Bronchial epithelial cell (primary cell): ENCODE data around the gene CD200. TPM values are rescaled to one million over a fixed set of nuclear protein-coding genes. Genes with fewer than 3 reads are reported as not detected.
A peak's percentile ranks its signal among the peaks of the same experiment; 100 is the strongest.

Source experiments
- DNase-seq: peaks from one replicate; pipeline ENCODE4 v3.0.0-alpha.2; 2010; ENCODE audit warnings: low read depth
- FAIRE-seq: peaks from 2 replicates; lab custom pipeline; 2011; peaks lifted over from hg19 to GRCh38; lab: Jason Lieb, UNC
- H3K27me3 ChIP-seq: 2 replicates; pipeline ENCODE4 v1.5.1; 2011; ENCODE audit warnings: low read length; ENCODE audit not compliant: control insufficient read depth, insufficient read depth
- H3K36me3 ChIP-seq: 2 replicates; pipeline ENCODE4 v1.5.1; 2011; ENCODE audit warnings: low read length; ENCODE audit not compliant: control insufficient read depth, insufficient read depth
- H3K4me3 ChIP-seq: 2 replicates; pipeline ENCODE4 v1.5.1; 2011; ENCODE audit warnings: mild to moderate bottlenecking, low read depth, low read length, control low read depth
- total RNA-seq: library from RNA; depleted of rRNA; stranded (reverse); fragments of >200 nt; gene quantifications from 2 replicates; pipeline ENCODE4 v1.2.1, GENCODE V29; 2014
- TF ChIP-seq, protein P1 (sequence below): IDR thresholded peaks from 2 replicates; pipeline ENCODE4 v1.5.1; 2011; ENCODE audit warnings: mild to moderate bottlenecking, moderate library complexity, low read length, control low read depth, inconsistent platforms; ENCODE audit not compliant: insufficient read depth, severe bottlenecking

Gene CD200
- total RNA-seq, 1 donor from 2014 or later: 0.53 TPM

DNA sequence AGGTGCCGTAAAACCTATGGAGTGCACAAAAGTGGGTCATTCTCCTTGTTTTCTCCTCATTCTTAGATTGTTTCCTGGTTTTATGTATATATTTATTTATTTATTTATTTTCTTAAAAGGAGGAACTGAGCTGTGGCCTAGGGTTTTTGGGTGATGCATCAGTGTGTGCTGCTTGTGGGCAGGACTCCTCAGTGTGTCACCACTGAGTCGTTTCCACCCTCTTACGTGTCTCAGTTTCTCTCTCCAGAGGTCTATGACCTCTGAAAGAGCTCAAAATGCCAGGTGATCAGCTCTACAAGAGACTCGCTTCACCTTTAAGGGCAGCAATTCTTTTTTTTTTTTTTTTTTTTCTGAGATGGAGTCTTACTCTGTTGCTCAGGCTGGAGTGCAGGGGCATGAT lies 72.9 kb downstream of the CD200 start:
- TF ChIP-seq, protein P1, sequence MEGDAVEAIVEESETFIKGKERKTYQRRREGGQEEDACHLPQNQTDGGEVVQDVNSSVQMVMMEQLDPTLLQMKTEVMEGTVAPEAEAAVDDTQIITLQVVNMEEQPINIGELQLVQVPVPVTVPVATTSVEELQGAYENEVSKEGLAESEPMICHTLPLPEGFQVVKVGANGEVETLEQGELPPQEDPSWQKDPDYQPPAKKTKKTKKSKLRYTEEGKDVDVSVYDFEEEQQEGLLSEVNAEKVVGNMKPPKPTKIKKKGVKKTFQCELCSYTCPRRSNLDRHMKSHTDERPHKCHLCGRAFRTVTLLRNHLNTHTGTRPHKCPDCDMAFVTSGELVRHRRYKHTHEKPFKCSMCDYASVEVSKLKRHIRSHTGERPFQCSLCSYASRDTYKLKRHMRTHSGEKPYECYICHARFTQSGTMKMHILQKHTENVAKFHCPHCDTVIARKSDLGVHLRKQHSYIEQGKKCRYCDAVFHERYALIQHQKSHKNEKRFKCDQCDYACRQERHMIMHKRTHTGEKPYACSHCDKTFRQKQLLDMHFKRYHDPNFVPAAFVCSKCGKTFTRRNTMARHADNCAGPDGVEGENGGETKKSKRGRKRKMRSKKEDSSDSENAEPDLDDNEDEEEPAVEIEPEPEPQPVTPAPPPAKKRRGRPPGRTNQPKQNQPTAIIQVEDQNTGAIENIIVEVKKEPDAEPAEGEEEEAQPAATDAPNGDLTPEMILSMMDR: no peak
- peak; percentile 50 for DNase-seq
- no peaks in the 10 kb centered on the region for H3K36me3 ChIP-seq
- FAIRE-seq: no peak
- H3K27me3 ChIP-seq: no peaks in the 10 kb centered on the region
- no peak overlapping the region for H3K4me3 ChIP-seq

DNA sequence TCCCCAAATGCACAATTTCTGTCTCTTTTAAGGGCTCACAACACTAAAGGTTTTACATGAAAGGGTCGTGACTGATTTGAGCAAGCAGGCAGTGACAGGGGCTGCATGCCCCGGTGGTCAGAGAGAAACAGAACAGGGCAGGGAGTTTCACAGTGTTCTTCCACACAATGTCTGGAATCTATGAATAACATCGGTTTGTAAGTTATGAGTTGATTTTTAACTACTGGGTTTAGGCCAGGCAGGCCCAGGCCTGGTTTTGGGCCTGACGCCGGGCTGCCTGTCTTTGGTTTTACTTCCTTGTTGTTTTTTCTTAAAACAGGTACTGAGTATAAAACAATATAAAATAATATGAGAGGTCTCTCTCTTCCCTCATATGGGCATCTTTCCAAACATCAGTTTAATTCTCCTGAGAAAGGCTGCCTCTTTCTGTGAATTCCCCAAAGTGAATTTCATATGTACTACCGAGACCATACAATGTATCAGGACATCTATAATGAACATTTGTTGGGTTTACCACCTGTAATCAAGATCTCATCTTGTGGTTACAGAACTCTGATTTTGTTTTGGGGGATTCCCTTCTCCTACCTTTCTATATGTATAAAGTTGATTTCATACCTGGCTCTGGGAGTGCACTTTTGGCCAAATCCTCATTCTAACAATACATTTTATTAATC lies 74.4 kb downstream of the CD200 start:
- no peaks in the 10 kb centered on the region for H3K36me3 ChIP-seq
- no peak overlapping the region for H3K4me3 ChIP-seq
- H3K27me3 ChIP-seq: no peaks in the 10 kb centered on the region
- no peak for DNase-seq
- no peak for FAIRE-seq
- TF ChIP-seq, protein P1: no peak

DNA sequence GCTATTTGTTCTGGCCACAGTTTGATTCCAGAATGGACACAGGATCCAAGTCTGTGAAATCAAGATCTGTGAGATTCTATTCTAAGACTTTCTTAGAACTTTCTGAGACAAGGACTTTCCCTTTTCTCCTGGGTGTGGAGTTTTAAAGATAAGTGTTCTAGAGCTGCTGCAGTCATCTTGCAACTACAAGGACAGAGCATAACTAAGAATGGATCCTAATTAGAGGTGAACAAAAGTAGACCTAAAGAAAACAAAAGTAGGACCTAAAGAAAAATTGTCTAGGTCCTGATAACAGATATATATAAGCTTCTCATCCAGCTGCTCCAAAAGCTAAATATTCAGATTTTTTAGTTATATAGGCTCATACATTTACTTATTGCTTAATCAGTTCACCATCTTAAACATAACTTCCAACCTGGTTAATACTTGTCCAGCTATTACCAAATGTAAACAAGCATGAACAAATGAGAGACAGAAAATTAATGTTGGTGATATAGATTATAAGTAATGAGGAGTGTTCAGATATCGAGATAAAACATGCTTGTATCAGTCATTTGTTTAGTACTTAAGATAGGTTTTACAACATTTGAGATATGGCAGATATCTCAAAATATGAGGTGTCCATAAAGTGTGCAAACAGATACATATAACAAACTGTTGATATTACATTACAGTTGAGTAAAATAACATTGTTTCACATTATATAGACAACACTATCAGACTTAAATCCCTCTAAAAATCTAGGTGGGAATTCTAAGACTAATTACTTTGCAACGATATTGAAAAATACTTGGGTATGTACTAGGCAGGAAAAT lies 75.1 kb downstream of the CD200 start:
- TF ChIP-seq, protein P1: no peak
- no peaks in the 10 kb centered on the region for H3K27me3 ChIP-seq
- FAIRE-seq (no peak), DNase-seq (no peak)
- H3K36me3 ChIP-seq: no peaks in the 10 kb centered on the region
- H3K4me3 ChIP-seq: no peak overlapping the region

DNA sequence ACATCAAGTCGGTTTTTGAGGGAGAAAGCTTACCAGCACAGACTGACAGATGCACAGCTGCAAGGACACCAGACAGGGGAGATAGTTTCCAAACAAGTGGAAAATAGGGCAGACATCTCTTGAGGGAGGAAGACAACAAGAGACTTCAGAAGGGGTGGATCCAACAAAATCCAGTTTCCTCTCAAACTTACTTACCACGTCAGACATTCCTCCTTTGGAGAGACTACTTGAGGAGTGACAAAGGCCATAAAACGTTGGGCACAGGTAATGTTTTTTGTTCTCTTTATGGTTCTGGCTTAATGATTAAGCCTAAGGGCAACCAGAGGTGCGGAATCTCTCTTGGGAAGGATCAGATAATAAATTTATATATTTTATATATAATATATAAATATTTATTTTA lies 76.1 kb downstream of the CD200 start:
- Histone ChIP-seq H3K36me3 (no peaks in the 10 kb centered on the region), H3K27me3 (no peaks in the 10 kb centered on the region), H3K4me3 (no peak overlapping the region)
- TF ChIP-seq, protein P1: no peak
- FAIRE-seq (no peak), DNase-seq (no peak)

DNA sequence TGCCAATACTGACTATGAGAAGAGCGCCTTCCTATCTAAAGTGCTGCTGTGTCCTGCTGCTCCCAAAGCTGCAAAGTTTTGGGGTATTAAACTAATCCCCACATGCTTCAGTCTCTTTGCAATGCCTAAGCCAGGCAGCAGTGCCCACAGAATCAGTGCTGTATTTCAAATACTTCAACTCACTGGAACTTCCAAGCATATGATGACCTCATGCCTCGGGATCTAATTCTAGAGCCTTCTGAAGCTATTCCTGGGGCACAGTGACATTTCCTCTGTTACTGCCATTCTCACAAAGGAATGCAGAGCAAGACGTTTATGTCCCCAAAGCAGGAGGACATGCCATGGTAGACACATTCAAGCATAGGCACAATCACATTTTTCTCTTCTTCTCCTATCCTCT lies 78.5 kb downstream of the CD200 start:
- DNase-seq (no peak), FAIRE-seq (no peak)
- Histone ChIP-seq H3K4me3 (no peak overlapping the region), H3K36me3 (no peaks in the 10 kb centered on the region), H3K27me3 (no peaks in the 10 kb centered on the region)
- TF ChIP-seq, protein P1: no peak

Other genes starting within 250 kb of the CD200 start
- gene C3orf52, start 246.8 kb upstream of the CD200 start, total RNA-seq: 23.0 and 45.5 TPM in 2 replicates
- 0.13 and 0.26 TPM in 2 replicates for gene GCSAM, start 199.9 kb upstream of the CD200 start, total RNA-seq
- not detected in 2 replicates for gene SLC9C1, start 38.9 kb upstream of the CD200 start, total RNA-seq
- not detected in 2 replicates for gene BTLA, start 166.3 kb downstream of the CD200 start, total RNA-seq
- 73.2 and 106 TPM in 2 replicates for gene ATG3, start 228.8 kb downstream of the CD200 start, total RNA-seq
- 14.0 and 17.0 TPM in 2 replicates for gene SLC35A5, start 228.9 kb downstream of the CD200 start, total RNA-seq